HepG2 (cell line): ENCODE results near the gene SASH1. TPM values are rescaled to one million over a fixed set of nuclear protein-coding genes. Genes with fewer than 3 reads are reported as not detected.

Experiments
- ATAC-seq: fragments of 200-7000 bp; cut with Tn5 transposase; 3 replicates; pipeline ENCODE4 v1.9.1; 2020; ENCODE audit warnings: mild to moderate bottlenecking, moderate library complexity
- BruUV-seq: library from RNA; stranded (reverse); fragments of 400-500 nt; replicated peaks from 2 replicates; lab custom pipeline; 2021; lab: Mats Ljungman, UMichigan
- CTCF ChIA-PET: fragments of 300-600 bp; formaldehyde crosslinking; extraction: SDS; loops from one replicate; lab custom pipeline; 2021; ENCODE audit warnings: low total read pairs, inconsistent platforms, low intra/inter-chr PET ratio; lab: Yijun Ruan, JAX
- POLR2A ChIA-PET: fragments of 350-600 bp; sonication (Branson Sonifier 250); formaldehyde crosslinking; loops from one replicate; lab custom pipeline; 2020; ENCODE audit warnings: antibody characterized with exemption, inconsistent platforms; lab: Yijun Ruan, JAX
- DNase-seq: peaks from one replicate; pipeline ENCODE4 v3.0.0-alpha.2; 2015; ENCODE audit warnings: low spot score
- FAIRE-seq: peaks from 3 replicates; lab custom pipeline; 2011; peaks lifted over from hg19 to GRCh38; lab: Jason Lieb, UNC
- H2AFZ ChIP-seq: one replicate; pipeline ENCODE4 v1.6.1; 2011; ENCODE audit warnings: low read length, inconsistent platforms
- H3K27ac ChIP-seq: fragments of 300-600 bp; 3 replicates; pipeline ENCODE4 v1.8.0; 2011; ENCODE audit warnings: mixed run types, mild to moderate bottlenecking, mixed read lengths, low read length, inconsistent platforms; ENCODE audit not compliant: insufficient read depth; ENCODE audit errors: extremely low read length
- H3K27me3 ChIP-seq, 2 experiments: fragments of 200-600 bp in 1 of 2; 2 replicates in 1 of 2; 3 replicates in 1 of 2; pipeline versions ENCODE4 v1.6.0 to v1.8.0; 2011; ENCODE audit warnings: low read length in 2 of 2, mild to moderate bottlenecking in 2 of 2, moderate library complexity in 2 of 2, inconsistent platforms in 1 of 2; ENCODE audit not compliant: insufficient read depth in 2 of 2, control insufficient read depth in 1 of 2
- H3K36me3 ChIP-seq, 2 experiments: fragments of 200-600 bp in 1 of 2; replicated peaks in 1 of 2; 2 replicates in 1 of 2; 3 replicates in 1 of 2; pipeline versions ENCODE4 v1.5.1 to v1.8.0; 2011; ENCODE audit warnings: low read length in 2 of 2, inconsistent platforms in 1 of 2; ENCODE audit not compliant: insufficient read depth in 2 of 2, control insufficient read depth in 1 of 2
- H3K4me1 ChIP-seq: 2 replicates; pipeline ENCODE4 v1.5.1; 2012; ENCODE audit warnings: low read length, inconsistent platforms; ENCODE audit not compliant: insufficient read depth
- H3K4me2 ChIP-seq: 2 replicates; pipeline ENCODE4 v1.6.0; 2011; ENCODE audit warnings: low read depth, low read length, inconsistent platforms
- H3K4me3 ChIP-seq, 3 experiments: fragments of 200-600 bp in 1 of 3; sonication (generic), shearing (Covaris generic) in 1 of 3; replicated peaks in 1 of 3; 2 replicates each; pipeline ENCODE4 v1.5.1; 2011 to 2016; ENCODE audit warnings: low read length in 3 of 3, inconsistent platforms in 2 of 3, low read depth in 2 of 3, mild to moderate bottlenecking in 2 of 3, control low read depth in 1 of 3, mixed read lengths in 1 of 3; ENCODE audit not compliant: insufficient read depth in 1 of 3
- H3K79me2 ChIP-seq: one replicate; pipeline ENCODE4 v1.6.1; 2011; ENCODE audit warnings: low read length, inconsistent platforms; ENCODE audit not compliant: insufficient read depth
- H3K9ac ChIP-seq: 2 replicates; pipeline ENCODE4 v1.6.0; 2011; ENCODE audit warnings: mild to moderate bottlenecking, low read depth, low read length, inconsistent platforms; ENCODE audit not compliant: insufficient read depth
- H3K9me3 ChIP-seq: 2 replicates; pipeline ENCODE4 v1.5.1; 2012; ENCODE audit warnings: mild to moderate bottlenecking, low read length
- H4K20me1 ChIP-seq: 2 replicates; pipeline ENCODE4 v1.6.0; 2011; ENCODE audit warnings: inconsistent platforms, mild to moderate bottlenecking, low read length, moderate library complexity; ENCODE audit not compliant: insufficient read depth
- ATRX ChIP-seq: sonication (generic); formaldehyde crosslinking; IDR thresholded peaks from 2 replicates; pipeline ENCODE4 v1.4.0; 2020; ENCODE audit warnings: missing genetic modification reagents, borderline replicate concordance
- GLI4 ChIP-seq: sonication (generic); formaldehyde crosslinking; IDR thresholded peaks from 2 replicates; pipeline ENCODE4 v1.5.1; 2020; ENCODE audit warnings: missing genetic modification reagents, mild to moderate bottlenecking, moderate library complexity, borderline replicate concordance
- MAFG ChIP-seq: sonication (generic); formaldehyde crosslinking; IDR thresholded peaks from 2 replicates; pipeline ENCODE4 v1.5.1; 2020; ENCODE audit warnings: mild to moderate bottlenecking, missing genetic modification reagents
- NFE2 ChIP-seq: sonication (generic); formaldehyde crosslinking; IDR thresholded peaks from 2 replicates; pipeline ENCODE4 v1.4.0; 2020; ENCODE audit warnings: missing genetic modification reagents
- NONO ChIP-seq, 2 experiments: fragments of 450-650 bp in 1 of 2; sonication (generic) in 1 of 2; formaldehyde crosslinking in 1 of 2; IDR thresholded peaks in 1 of 2; conservative IDR thresholded peaks in 1 of 2; 2 replicates each; pipeline versions ENCODE4 v1.6.1 to v1.8.0; 2017 to 2022; ENCODE audit warnings: mild to moderate bottlenecking in 1 of 2, missing genetic modification reagents in 1 of 2, moderate library complexity in 1 of 2
- NR1H2 ChIP-seq: sonication (generic); formaldehyde crosslinking; IDR thresholded peaks from 2 replicates; pipeline ENCODE4 v1.8.1; 2022; ENCODE audit warnings: low read depth, missing genetic modification reagents, borderline replicate concordance
- NR2F6 ChIP-seq, 2 experiments: IDR thresholded peaks; 2 replicates each; pipeline ENCODE4 v1.6.1; 2016; ENCODE audit warnings: antibody characterized with exemption in 1 of 2, mild to moderate bottlenecking in 1 of 2
- REXO4 ChIP-seq: sonication (generic); formaldehyde crosslinking; IDR thresholded peaks from 2 replicates; pipeline ENCODE4 v1.8.0; 2022; ENCODE audit warnings: missing genetic modification reagents, mild to moderate bottlenecking, borderline replicate concordance
- SP140L ChIP-seq: sonication (generic); formaldehyde crosslinking; IDR thresholded peaks from 2 replicates; pipeline ENCODE4 v1.4.0; 2020; ENCODE audit warnings: missing genetic modification reagents, borderline replicate concordance
- ZBTB1 ChIP-seq: sonication (generic); formaldehyde crosslinking; IDR thresholded peaks from 2 replicates; pipeline ENCODE4 v1.4.0; 2020; ENCODE audit warnings: missing genetic modification reagents, borderline replicate concordance
- ZC3H4 ChIP-seq: sonication (generic); formaldehyde crosslinking; IDR thresholded peaks from 2 replicates; pipeline ENCODE4 v1.4.0; 2020; ENCODE audit warnings: missing genetic modification reagents, borderline replicate concordance
- ZNF263 ChIP-seq: sonication (generic); formaldehyde crosslinking; IDR thresholded peaks from 2 replicates; pipeline ENCODE4 v1.4.0; 2020; ENCODE audit warnings: missing genetic modification reagents
- ZNF451 ChIP-seq: sonication (generic); formaldehyde crosslinking; IDR thresholded peaks from 2 replicates; pipeline ENCODE4 v1.5.0; 2020; ENCODE audit warnings: mild to moderate bottlenecking, missing genetic modification reagents
- ZNF703 ChIP-seq: sonication (generic); formaldehyde crosslinking; IDR thresholded peaks from 2 replicates; pipeline ENCODE4 v1.5.1; 2020; ENCODE audit warnings: missing genetic modification reagents, mild to moderate bottlenecking, moderate library complexity, borderline replicate concordance
- ZNF792 ChIP-seq: IDR thresholded peaks from 2 replicates; pipeline ENCODE4 v1.6.1; 2016
- WGBS: methylation state at CpG from one replicate; pipeline ENCODE4 v1.1.6; 2017; ENCODE audit warnings: low lambda C conversion rate; 5-methylcytosine and 5-hydroxymethylcytosine counted together
- in situ Hi-C: cut with HindIII; loops from 2 replicates; pipeline ENCODE4 v1.10.0; 2017; ENCODE audit warnings: low pct_unique_long_range_greater_than_20kb; ENCODE audit not compliant: extremely low pct_ligation_motif_present
- intact Hi-C: fragments of 100-400 bp; cut with micrococcal nuclease; formaldehyde crosslinking; loops from one replicate; pipeline ENCODE4 v1.10.0; 2022; ENCODE audit not compliant: unreplicated experiment
- polyA plus RNA-seq, 8 experiments: library from polyadenylated mRNA; depleted of rRNA in 3 of 8; stranded (reverse) in 7 of 8; unstranded in 1 of 8; fragments of >200 nt; fragmentation: Illumina TruSeq in 4 of 8; extraction: Trizol in 4 of 8; gene quantifications; 2 replicates each; pipeline versions ENCODE4 v1.2.1 to v1.2.3, GENCODE V29; 2011 to 2016; ENCODE audit warnings: low read depth in 4 of 8, missing spikeins in 1 of 8, mixed read lengths in 1 of 8; ENCODE audit not compliant: insufficient read depth in 1 of 8
- total RNA-seq, 5 experiments: library from RNA; depleted of rRNA; stranded (reverse); fragments of >200 nt; fragmentation: Illumina TruSeq; extraction: Trizol; gene quantifications; 2 replicates each; pipeline ENCODE4 v1.2.3, GENCODE V29; 2016; ENCODE audit warnings: low read depth in 1 of 5
- TF ChIP-seq, protein P1 (sequence below): sonication (generic); formaldehyde crosslinking; conservative IDR thresholded peaks from 2 replicates; pipeline ENCODE4 v1.4.0; 2020; ENCODE audit warnings: missing genetic modification reagents
- TF ChIP-seq, protein P2 (sequence below): sonication (generic); formaldehyde crosslinking; IDR thresholded peaks from 2 replicates; pipeline ENCODE4 v1.5.0; 2020; ENCODE audit warnings: missing genetic modification reagents
- TF ChIP-seq, protein P3 (sequence below): IDR thresholded peaks from 2 replicates; pipeline ENCODE4 v1.6.1; 2016; ENCODE audit warnings: low read depth
- TF ChIP-seq, protein P4 (sequence below): sonication (generic); formaldehyde crosslinking; IDR thresholded peaks from 2 replicates; pipeline ENCODE4 v1.4.0; 2020; ENCODE audit warnings: mild to moderate bottlenecking, low read depth, missing genetic modification reagents

The SASH1 gene
- total and polyA plus RNA-seq, 2 of the 13 experiments (the other 11 are each of a cell fraction or from before 2014, with no cell fraction given) = 7.5 to 8.2 TPM

DNA sequence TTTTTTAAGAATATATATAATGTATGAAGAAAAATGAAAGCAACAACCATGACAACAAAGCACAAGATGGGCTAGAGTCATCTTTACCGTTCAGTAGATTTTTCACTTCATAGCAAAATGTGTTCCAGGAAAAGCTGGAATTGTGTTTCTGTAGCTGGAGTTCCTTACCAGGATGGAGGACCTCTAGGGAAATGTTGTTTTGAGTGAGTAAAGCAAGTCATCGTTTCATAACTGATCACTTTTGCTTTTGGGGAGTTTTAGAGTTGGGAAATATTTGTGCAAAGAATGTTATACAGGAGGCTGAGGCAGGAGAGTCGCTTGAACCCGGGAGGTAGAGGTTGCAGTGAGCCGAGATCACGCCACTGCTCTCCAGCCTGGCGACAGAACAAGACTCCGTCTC is 151.6 kb downstream of the SASH1 start:
- ChIA-PET CTCF (no interaction called here), POLR2A (no interaction called here)
- H2AFZ ChIP-seq = no peak overlapping the region
- no peaks in the 10 kb centered on the region for H3K4me1 ChIP-seq
- no peaks in the 10 kb centered on the region for H3K79me2 ChIP-seq
- no peaks in the 10 kb centered on the region for H3K36me3 ChIP-seq
- intact Hi-C loops (no loop called here), in situ Hi-C loops (no loop called here)
- H4K20me1 ChIP-seq = no peaks in the 10 kb centered on the region
- TF ChIP-seq, protein P1, sequence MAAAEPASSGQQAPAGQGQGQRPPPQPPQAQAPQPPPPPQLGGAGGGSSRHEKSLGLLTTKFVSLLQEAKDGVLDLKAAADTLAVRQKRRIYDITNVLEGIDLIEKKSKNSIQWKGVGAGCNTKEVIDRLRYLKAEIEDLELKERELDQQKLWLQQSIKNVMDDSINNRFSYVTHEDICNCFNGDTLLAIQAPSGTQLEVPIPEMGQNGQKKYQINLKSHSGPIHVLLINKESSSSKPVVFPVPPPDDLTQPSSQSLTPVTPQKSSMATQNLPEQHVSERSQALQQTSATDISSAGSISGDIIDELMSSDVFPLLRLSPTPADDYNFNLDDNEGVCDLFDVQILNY = no peak
- no peak for TF ChIP-seq ZC3H4 (CRISPR knock-in tag)
- no peak for TF ChIP-seq ZNF792 (CRISPR knock-in tag)
- TF ChIP-seq NR1H2 = no peak
- no peak for TF ChIP-seq ZNF703 (CRISPR knock-in tag)
- TF ChIP-seq ATRX (CRISPR knock-in tag) = no peak
- TF ChIP-seq ZNF263 = no peak
- TF ChIP-seq, protein P2, sequence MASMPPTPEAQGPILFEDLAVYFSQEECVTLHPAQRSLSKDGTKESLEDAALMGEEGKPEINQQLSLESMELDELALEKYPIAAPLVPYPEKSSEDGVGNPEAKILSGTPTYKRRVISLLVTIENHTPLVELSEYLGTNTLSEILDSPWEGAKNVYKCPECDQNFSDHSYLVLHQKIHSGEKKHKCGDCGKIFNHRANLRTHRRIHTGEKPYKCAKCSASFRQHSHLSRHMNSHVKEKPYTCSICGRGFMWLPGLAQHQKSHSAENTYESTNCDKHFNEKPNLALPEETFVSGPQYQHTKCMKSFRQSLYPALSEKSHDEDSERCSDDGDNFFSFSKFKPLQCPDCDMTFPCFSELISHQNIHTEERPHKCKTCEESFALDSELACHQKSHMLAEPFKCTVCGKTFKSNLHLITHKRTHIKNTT = no peak
- TF ChIP-seq, protein P3, sequence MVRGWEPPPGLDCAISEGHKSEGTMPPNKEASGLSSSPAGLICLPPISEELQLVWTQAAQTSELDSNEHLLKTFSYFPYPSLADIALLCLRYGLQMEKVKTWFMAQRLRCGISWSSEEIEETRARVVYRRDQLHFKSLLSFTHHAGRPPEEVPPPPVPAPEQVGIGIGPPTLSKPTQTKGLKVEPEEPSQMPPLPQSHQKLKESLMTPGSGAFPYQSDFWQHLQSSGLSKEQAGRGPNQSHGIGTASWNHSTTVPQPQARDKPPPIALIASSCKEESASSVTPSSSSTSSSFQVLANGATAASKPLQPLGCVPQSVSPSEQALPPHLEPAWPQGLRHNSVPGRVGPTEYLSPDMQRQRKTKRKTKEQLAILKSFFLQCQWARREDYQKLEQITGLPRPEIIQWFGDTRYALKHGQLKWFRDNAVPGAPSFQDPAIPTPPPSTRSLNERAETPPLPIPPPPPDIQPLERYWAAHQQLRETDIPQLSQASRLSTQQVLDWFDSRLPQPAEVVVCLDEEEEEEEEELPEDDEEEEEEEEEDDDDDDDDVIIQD = no peak
- TF ChIP-seq NR2F6 (IDR thresholded peaks at IDR 0.05) = no peak
- TF ChIP-seq NR2F6 (CRISPR knock-in tag; IDR thresholded peaks at IDR 0.05) = no peak
- TF ChIP-seq SP140L (CRISPR knock-in tag) = no peak
- no peak for TF ChIP-seq ZNF451 (CRISPR knock-in tag)
- TF ChIP-seq REXO4 = no peak
- TF ChIP-seq GLI4 (CRISPR knock-in tag) = no peak
- TF ChIP-seq MAFG = no peak
- no peak for TF ChIP-seq NONO (IDR thresholded peaks at IDR 0.05)
- no peak for TF ChIP-seq NONO (CRISPR knock-in tag; conservative IDR thresholded peaks at IDR 0.05)
- TF ChIP-seq NFE2 = no peak
- TF ChIP-seq ZBTB1 (CRISPR knock-in tag) = no peak
- TF ChIP-seq, protein P4, sequence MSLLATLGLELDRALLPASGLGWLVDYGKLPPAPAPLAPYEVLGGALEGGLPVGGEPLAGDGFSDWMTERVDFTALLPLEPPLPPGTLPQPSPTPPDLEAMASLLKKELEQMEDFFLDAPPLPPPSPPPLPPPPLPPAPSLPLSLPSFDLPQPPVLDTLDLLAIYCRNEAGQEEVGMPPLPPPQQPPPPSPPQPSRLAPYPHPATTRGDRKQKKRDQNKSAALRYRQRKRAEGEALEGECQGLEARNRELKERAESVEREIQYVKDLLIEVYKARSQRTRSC (CRISPR knock-in tag) = no peak
- DNase-seq (no peak), ATAC-seq (no peak), FAIRE-seq (no peak)
- H3K27me3 ChIP-seq = no peaks in the 10 kb centered on the region
- WGBS = 87% methylated on average over 8 of the region's 8 CpGs
- H3K4me3 ChIP-seq = no peak overlapping the region
- H3K27ac ChIP-seq = no peak overlapping the region
- H3K9me3 ChIP-seq = no peaks in the 10 kb centered on the region
- no peak overlapping the region for H3K9ac ChIP-seq
- H3K4me2 ChIP-seq = no peak overlapping the region
- BruUV-seq = no TSS peak
